G401 (cell line): Measurements from ENCODE around the gene GMDS. TPM values are rescaled to one million over a fixed set of nuclear protein-coding genes. Genes with fewer than 3 reads are reported as not detected.

Source experiments
- DNase-seq: peaks from one replicate; pipeline ENCODE4 v3.0.0-alpha.2; 2015; ENCODE audit warnings: low spot score
- in situ Hi-C: cut with HindIII; loops from 2 replicates; pipeline ENCODE4 v1.10.0; 2016; ENCODE audit warnings: low sequenced_read_pairs, mixed read lengths
- total RNA-seq: library from RNA; depleted of rRNA; stranded (reverse); fragments of >200 nt; shearing (Covaris generic); gene quantifications from 2 replicates; pipeline ENCODE4 v1.2.3, GENCODE V29; 2014

GMDS gene
- total RNA-seq, 1 experiment from 2014 or later: 5.8 TPM

DNA sequence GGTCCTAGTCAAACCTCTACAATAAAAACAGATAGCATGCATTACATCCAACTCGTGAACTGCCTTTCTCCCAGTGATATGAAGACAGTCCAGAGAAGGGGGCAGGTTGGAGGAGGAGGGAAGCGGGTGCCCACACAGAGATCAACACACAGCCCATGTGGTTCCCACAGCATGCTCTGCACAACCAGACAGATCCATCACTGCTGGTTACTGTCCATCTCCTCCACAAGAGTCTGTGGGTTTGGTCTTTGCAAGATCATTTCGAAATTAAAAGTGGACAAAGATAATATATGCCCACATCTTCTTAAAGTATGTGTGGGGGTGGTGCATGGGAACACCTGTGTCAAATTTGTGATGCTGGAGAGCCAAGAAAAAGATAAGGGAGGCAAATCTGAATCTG lies 215.5 kb downstream of the GMDS start:
- in situ Hi-C loops: no loop called here
- DNase-seq: no peak

- in situ Hi-C loops: no loop called here
- no peak for DNase-seq
Observed at GRCh38 chr6:2029130-2029794, 216.1 kb downstream of the GMDS start.

DNA sequence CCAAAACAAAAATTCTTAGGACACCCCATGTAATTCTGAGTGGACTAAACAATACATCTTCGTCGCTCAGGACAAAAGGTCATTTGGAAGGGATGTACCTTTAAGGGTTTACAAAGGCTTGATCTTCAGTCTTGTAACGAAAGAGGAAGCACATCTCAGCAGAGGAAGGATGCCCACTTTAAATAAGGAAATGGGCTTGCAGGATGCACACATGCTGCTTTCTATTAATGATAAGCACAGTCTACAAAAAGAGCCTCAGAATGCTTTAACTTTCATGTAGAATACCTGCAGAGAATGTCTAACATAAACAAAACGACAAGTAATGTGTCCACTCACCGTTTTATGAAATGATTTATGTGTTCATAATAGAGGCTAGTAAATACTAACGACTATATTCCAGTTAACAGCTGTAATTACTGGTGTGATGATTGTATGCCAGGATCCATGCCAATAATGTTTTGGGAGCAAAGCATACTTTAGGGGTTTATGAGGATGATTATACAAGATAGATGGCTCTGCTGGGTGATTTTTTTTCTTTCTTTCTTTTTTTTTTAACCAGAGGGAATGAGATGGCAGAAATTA lies 216.9 kb downstream of the GMDS start:
- DNase-seq: no peak
- in situ Hi-C loops: no loop called here

GRCh38 chr6:2026133-2026532 lies 219.3 kb downstream of the GMDS start:
- no peak for DNase-seq
- in situ Hi-C loops: no loop called here

GRCh38 chr6:2021713-2022125 lies 223.7 kb downstream of the GMDS start:
- in situ Hi-C loops: no loop called here
- no peak for DNase-seq

GRCh38 chr6:2020909-2021308 lies 224.5 kb downstream of the GMDS start:
- in situ Hi-C loops: no loop called here
- DNase-seq: no peak

GRCh38 chr6:2019051-2019450 lies 226.4 kb downstream of the GMDS start:
- in situ Hi-C loops: no loop called here
- DNase-seq: no peak

DNA sequence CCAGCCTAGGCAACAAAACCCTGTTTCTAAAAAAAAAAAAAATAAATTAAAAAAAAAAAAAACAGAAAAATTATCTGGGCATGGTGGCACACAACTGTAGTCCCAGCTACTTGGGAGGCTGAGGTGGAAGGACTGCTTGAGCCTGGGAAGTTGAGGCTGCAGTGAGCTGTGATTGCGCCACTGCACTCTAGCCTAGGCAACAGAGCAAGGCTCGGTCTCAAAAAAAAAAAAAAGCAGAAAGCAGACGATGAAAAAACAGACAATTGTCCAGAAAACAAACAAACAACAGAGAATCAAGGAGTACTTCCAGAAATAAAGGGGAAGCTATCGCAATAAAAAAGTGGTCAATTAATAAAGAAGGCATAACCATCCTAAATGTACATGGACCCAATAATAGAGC lies 229.4 kb downstream of the GMDS start:
- in situ Hi-C loops: no loop called here

GRCh38 chr6:2008383-2008976 lies 236.9 kb downstream of the GMDS start:
- in situ Hi-C loops: no loop called here
- no peak for DNase-seq

More for the DNA sequence above, 229.4 kb downstream of the GMDS start:
- no peak for DNase-seq

DNA sequence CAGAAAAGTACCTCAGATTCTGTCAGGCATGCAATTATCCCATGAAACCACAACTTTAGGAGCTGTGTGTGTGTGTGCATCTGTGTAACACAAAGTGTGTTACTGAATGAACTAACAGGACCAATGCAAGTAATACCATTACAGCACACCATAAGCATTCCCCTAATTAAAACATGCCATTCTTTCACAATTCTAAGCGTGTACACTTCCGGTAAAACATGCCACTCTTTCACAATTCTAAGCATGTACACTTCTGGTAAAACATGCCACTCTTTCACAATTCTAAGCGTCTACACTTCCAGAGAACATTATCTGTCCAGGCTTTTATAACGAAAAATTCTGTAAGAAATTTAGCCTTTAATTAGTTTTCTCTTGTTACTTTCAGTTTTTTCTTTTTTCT lies 238.2 kb downstream of the GMDS start:
- DNase-seq: no peak
- in situ Hi-C loops: no loop called here

- DNase-seq: no peak
- in situ Hi-C loops: no loop called here
Observed at GRCh38 chr6:2004888-2005287, 240.5 kb downstream of the GMDS start.

- in situ Hi-C loops: no loop called here
- DNase-seq: no peak
Observed at GRCh38 chr6:2000962-2001361, 244.4 kb downstream of the GMDS start.

- no peak for DNase-seq
- in situ Hi-C loops: no loop called here
Observed at GRCh38 chr6:1997702-1998101, 247.7 kb downstream of the GMDS start.

- in situ Hi-C loops: no loop called here
- no peak for DNase-seq
Observed at GRCh38 chr6:1995636-1996035, 249.8 kb downstream of the GMDS start.

DNA sequence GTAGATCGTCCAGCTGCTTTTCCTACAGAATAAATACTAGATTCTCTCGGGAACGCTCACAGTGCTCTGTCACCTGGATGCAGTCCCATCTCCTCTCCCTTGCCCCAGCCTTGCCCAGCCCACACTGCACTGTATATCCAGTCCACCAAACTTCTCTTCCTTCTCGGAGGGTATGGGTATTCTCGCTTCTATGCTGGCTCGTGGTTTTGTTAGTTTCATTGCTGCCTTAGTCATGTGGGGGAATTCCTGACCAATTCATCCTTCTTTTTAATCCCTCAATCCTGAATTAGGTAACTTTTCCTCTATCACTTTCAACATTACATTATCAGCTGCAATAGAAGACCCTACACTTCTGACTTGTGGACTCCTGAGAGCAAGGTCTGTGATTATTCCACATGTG lies 252.4 kb downstream of the GMDS start:
- no peak for DNase-seq
- in situ Hi-C loops: no loop called here

DNA sequence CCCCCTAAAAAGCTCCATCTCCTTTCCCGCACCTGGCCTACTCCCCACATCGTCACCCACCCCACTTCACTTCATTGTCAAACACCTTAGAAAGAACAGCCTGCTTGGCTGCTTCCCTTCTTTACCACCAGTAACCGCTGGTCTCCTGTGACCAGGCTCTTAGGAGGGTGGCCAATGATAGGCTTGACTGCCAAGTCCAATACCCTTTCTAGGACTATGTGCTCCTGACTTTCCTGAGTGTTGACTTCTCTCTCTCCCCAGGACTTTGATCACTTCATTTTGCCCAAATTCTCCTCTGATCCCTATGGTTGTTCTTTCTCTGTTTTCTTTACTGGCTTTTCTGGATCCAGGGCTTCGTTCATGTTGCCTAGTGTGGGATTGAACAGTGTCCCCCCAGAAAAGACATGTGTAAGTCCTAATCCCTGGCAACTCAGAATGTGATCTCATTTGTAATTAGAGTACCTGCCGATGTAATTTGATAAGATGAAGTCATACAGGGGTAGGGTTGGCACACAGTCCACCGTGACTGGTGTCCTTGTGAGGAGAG lies 254.0 kb downstream of the GMDS start:
- in situ Hi-C loops: no loop called here
- DNase-seq: no peak

DNA sequence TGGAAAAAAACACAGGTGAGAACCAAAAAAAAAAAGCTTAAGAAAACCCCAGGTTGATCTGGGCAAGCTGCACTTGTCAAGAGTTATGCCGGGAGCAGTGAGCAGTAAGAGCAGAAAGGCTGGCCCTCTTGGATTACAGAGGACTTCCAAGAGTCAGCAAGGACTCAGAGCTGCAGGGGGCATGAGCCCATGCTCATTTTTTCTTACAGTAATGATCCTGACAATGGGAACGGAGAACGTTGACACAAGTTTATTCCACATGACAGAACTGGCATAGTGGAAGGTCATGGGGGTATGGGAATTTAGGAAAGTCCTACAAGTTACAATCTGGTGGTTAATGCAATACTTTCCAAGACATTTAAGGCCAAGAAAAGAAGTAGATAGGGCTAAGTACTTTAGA lies 256.6 kb downstream of the GMDS start:
- no peak for DNase-seq
- in situ Hi-C loops: no loop called here

DNA sequence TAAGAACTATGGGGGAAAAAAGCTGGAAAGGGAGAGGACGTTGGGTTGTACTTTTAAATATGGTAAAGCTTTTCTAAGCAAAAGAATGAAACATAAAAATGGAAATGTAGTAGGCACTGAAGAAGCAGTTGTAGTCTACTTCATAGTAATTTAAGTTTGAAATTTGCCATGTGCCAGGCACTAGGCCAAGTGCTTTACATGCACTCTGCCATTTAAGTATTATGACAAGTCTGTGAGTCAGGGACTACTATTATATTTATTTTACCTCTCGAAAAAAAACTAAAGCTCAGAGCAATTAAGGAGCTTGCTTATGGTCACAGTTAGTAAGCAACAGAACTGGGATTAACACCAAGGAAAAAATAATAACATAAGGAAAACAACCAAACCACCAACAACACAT lies 257.8 kb downstream of the GMDS start:
- in situ Hi-C loops: no loop called here
- no peak for DNase-seq

DNA sequence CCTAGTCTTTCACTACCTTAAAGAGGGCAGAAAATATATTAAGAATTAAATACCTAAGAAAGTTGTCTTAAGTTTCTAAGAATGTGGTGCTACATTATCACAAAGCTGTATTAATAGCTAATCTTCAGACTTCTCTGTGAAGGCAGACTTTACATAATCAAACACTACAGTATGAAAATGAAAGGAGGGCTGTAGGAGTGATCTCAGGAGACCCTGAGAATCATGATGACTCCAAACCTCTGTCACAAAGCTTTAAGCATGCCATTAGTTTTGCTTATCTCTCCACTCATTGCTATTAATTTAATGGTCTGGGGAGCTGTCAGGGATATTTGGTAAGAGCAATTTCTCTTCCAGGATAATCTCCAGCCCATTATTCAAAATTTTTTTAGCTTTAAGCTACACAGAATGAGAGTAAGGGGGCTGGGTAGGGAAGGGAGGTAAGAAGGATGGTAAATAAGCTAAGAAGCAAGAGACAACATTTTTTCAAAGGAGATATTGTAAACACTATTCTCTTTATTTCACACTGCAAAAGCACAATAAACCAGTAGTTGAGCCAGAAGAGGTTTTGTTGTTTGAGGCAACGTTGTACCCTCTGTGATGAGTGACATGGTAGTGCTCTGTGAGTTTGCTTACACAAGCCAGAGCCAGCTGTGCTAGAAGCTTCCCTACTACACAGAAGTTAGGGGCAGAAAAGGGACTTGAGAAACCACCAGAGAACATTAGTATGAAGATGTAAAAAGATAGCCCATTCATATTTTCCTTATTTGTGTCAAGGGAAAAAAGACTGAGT lies 258.8 kb downstream of the GMDS start:
- in situ Hi-C loops: no loop called here

More for the DNA sequence above, 258.8 kb downstream of the GMDS start:
- DNase-seq: no peak
